Trophoblast cell (in vitro differentiated cells and primary cell): ENCODE results near the gene ACTL7B.

Source experiments
- DNase-seq, 2 donors: peaks; one replicate each; pipeline ENCODE4 v3.0.0-alpha.2; 2016
- H2AFZ ChIP-seq: 2 replicates; pipeline ENCODE4 v1.6.1; 2013; ENCODE audit warnings: low read length, moderate library complexity, mild to moderate bottlenecking; ENCODE audit not compliant: insufficient read depth, poor library complexity
- H2AK5ac ChIP-seq: 2 replicates; pipeline ENCODE4 v1.6.1; 2013; ENCODE audit warnings: mild to moderate bottlenecking, low read length
- H2BK120ac ChIP-seq: 2 replicates; pipeline ENCODE4 v1.6.1; 2013; ENCODE audit warnings: low read length, mild to moderate bottlenecking, moderate library complexity; ENCODE audit not compliant: insufficient read depth, poor library complexity
- H2BK12ac ChIP-seq: 2 replicates; pipeline ENCODE4 v1.6.1; 2013; ENCODE audit warnings: mild to moderate bottlenecking, low read length, moderate library complexity
- H2BK5ac ChIP-seq: 2 replicates; pipeline ENCODE4 v1.6.1; 2013; ENCODE audit warnings: low read length, low read depth, moderate library complexity, mild to moderate bottlenecking; ENCODE audit not compliant: poor library complexity
- H3K14ac ChIP-seq: 2 replicates; pipeline ENCODE4 v1.6.1; 2013; ENCODE audit warnings: mild to moderate bottlenecking, low read length
- H3K18ac ChIP-seq: 2 replicates; pipeline ENCODE4 v1.6.1; 2013; ENCODE audit warnings: mild to moderate bottlenecking, low read length
- H3K23ac ChIP-seq: 2 replicates; pipeline ENCODE4 v1.6.1; 2013; ENCODE audit warnings: low read length
- H3K27ac ChIP-seq: 2 replicates; pipeline ENCODE4 v1.5.1; 2013; ENCODE audit warnings: low read depth, mild to moderate bottlenecking, inconsistent platforms, low read length, moderate library complexity
- H3K27me3 ChIP-seq: 2 replicates; pipeline ENCODE4 v1.6.1; 2013; ENCODE audit warnings: inconsistent platforms, mild to moderate bottlenecking, low read length, moderate library complexity; ENCODE audit not compliant: insufficient read depth
- H3K36me3 ChIP-seq, 2 experiments: 1 replicate in 1 of 2; 2 replicates in 1 of 2; pipeline ENCODE4 v1.6.1; 2013; ENCODE audit warnings: low read length in 2 of 2, mild to moderate bottlenecking in 2 of 2, moderate library complexity in 1 of 2; ENCODE audit not compliant: insufficient read depth in 2 of 2, control insufficient read depth in 1 of 2
- H3K4ac ChIP-seq: 2 replicates; pipeline ENCODE4 v1.6.1; 2013; ENCODE audit warnings: low read depth, mild to moderate bottlenecking, low read length, moderate library complexity
- H3K4me1 ChIP-seq, 2 experiments: 1 replicate in 1 of 2; 2 replicates in 1 of 2; pipeline ENCODE4 v1.6.1; 2013; ENCODE audit warnings: low read length in 2 of 2, mild to moderate bottlenecking in 2 of 2, moderate library complexity in 1 of 2; ENCODE audit not compliant: insufficient read depth in 2 of 2, control insufficient read depth in 1 of 2
- H3K4me2 ChIP-seq: 2 replicates; pipeline ENCODE4 v1.6.1; 2013; ENCODE audit warnings: inconsistent platforms, mild to moderate bottlenecking, low read length, moderate library complexity
- H3K4me3 ChIP-seq: 2 replicates; pipeline ENCODE4 v1.5.1; 2013; ENCODE audit warnings: mild to moderate bottlenecking, low read depth, low read length, inconsistent platforms
- H3K79me1 ChIP-seq: one replicate; pipeline ENCODE4 v1.6.1; 2013; ENCODE audit warnings: low read length
- H3K79me2 ChIP-seq: 2 replicates; pipeline ENCODE4 v1.6.1; 2013; ENCODE audit warnings: low read length, mild to moderate bottlenecking; ENCODE audit not compliant: control insufficient read depth, insufficient read depth, poor library complexity
- H3K9ac ChIP-seq: 2 replicates; pipeline ENCODE4 v1.6.1; 2013; ENCODE audit warnings: mild to moderate bottlenecking, low read length
- H3K9me3 ChIP-seq: 2 replicates; pipeline ENCODE4 v1.6.1; 2013; ENCODE audit warnings: low read depth, mild to moderate bottlenecking, control low read depth, inconsistent platforms, low read length; ENCODE audit not compliant: insufficient read depth
- H4K12ac ChIP-seq: 2 replicates; pipeline ENCODE4 v1.6.1; 2013; ENCODE audit warnings: low read depth, mild to moderate bottlenecking, low read length, moderate library complexity
- H4K8ac ChIP-seq: 2 replicates; pipeline ENCODE4 v1.6.1; 2013; ENCODE audit warnings: low read depth, mild to moderate bottlenecking, low read length, moderate library complexity
- H4K91ac ChIP-seq: one replicate; pipeline ENCODE4 v1.6.1; 2013; ENCODE audit warnings: low read depth, mild to moderate bottlenecking, low read length, moderate library complexity
- WGBS: extraction: QIAGEN DNeasy Blood & Tissue Kit; methylation state at CpG from one replicate; pipeline ENCODE4 v1.1.7; 2013; ENCODE audit warnings: missing lambda C conversion rate; ENCODE audit not compliant: insufficient read length, insufficient coverage; ENCODE audit errors: extremely low coverage; 5-methylcytosine and 5-hydroxymethylcytosine counted together

The ACTL7B gene

GRCh38 chr9:108835831-108836230, 20.0 kb downstream of the ACTL7B start:
- H3K36me3 ChIP-seq: no peaks in the 10 kb centered on the region
- no peak overlapping the region for H2AFZ ChIP-seq
- H2BK12ac ChIP-seq: no peak overlapping the region
- H3K9me3 ChIP-seq: no peaks in the 10 kb centered on the region
- H3K14ac ChIP-seq: no peak overlapping the region
- H4K8ac ChIP-seq: no peak overlapping the region
- no peaks in the 10 kb centered on the region for H3K4me1 ChIP-seq
- peak; percentile 20 to 44 for DNase-seq
- H3K18ac ChIP-seq: no peak overlapping the region
- no peak overlapping the region for H2BK120ac ChIP-seq
- no peak overlapping the region for H3K4me3 ChIP-seq
- no peak overlapping the region for H3K27ac ChIP-seq
- H4K91ac ChIP-seq: no peak overlapping the region
- H2AK5ac ChIP-seq: no peak overlapping the region
- WGBS: no CpG with 5 or more reads among the region's 7 CpGs
- no peak overlapping the region for H3K4ac ChIP-seq
- no peak overlapping the region for H3K4me2 ChIP-seq
- no peaks in the 10 kb centered on the region for H3K27me3 ChIP-seq
- H3K79me1 ChIP-seq: no peaks in the 10 kb centered on the region
- no peak overlapping the region for H2BK5ac ChIP-seq
- no peak overlapping the region for H3K23ac ChIP-seq
- no peak overlapping the region for H3K9ac ChIP-seq
- H3K79me2 ChIP-seq: no peaks in the 10 kb centered on the region
- H4K12ac ChIP-seq: no peak overlapping the region

DNA sequence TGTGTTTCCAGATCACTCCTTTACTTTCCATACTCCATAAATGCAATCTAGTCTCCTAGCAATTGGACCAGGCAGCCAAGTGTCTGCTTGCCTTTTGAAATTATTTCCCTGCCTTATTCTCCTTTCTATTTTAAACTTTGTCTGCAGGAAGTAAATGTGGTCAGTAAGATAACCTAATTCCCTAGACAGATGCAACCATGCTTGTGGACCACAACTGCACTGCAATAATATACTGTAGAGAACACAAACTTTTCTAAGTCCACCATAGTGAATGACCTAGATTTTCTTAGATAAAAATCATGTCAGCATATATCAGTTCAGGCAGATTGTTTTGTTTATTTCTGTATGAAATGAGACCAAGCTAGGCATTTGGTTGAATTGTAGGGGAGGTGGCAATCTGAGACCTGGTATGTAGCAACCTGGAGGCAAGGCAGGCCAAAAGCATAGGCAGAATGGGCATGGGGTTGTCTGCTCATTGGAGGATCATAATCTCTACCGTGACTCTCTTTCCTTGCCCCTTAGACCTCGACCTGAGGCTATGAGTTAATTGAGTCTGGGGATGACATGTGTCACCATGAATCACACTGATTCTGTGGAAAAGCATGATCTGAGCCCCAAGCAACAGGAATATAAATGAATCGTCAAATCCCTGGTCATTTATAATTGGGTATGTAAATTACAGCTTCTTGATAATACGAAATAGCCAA, 20.7 kb downstream of the ACTL7B start:
- Histone ChIP-seq H3K27me3 (no peaks in the 10 kb centered on the region), H4K12ac (no peak overlapping the region), H3K9me3 (no peaks in the 10 kb centered on the region), H3K4me3 (no peak overlapping the region), H3K9ac (no peak overlapping the region), H2BK5ac (no peak overlapping the region), H4K91ac (no peak overlapping the region), H2AFZ (no peak overlapping the region), H3K23ac (no peak overlapping the region), H3K79me2 (no peaks in the 10 kb centered on the region), H3K27ac (no peak overlapping the region), H3K4ac (no peak overlapping the region), H3K36me3 (no peaks in the 10 kb centered on the region), H3K18ac (no peak overlapping the region), H3K4me1 (no peaks in the 10 kb centered on the region), H2BK120ac (no peak overlapping the region), H2AK5ac (no peak overlapping the region), H2BK12ac (no peak overlapping the region), H4K8ac (no peak overlapping the region), H3K14ac (no peak overlapping the region), H3K79me1 (no peaks in the 10 kb centered on the region), H3K4me2 (no peak overlapping the region)
- no peak for DNase-seq
- no CpG with 5 or more reads among the region's 4 CpGs for WGBS

DNA sequence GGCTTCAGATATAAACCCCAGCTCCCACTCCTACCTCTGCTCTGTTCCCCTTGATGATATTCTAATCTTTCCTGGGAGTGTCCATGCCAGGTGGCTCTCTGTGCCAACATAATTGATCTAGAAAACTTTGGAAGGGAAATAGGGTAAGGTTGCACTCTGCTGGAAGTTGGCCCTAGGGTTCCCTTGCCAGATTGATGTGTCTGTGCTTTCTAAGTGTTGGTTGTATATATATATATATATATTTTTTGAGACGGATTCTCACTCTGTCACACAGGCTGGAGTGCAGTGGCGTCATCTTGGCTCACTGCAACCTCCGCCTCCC, 23.6 kb downstream of the ACTL7B start:
- no peak for DNase-seq
- WGBS: no CpG with 5 or more reads among the region's 3 CpGs

GRCh38 chr9:108831496-108832178, 24.1 kb downstream of the ACTL7B start:
- Histone ChIP-seq H2BK12ac (no peak overlapping the region), H4K12ac (no peak overlapping the region), H3K36me3 (no peaks in the 10 kb centered on the region), H3K4me2 (no peak overlapping the region), H3K4ac (no peak overlapping the region), H3K4me1 (no peaks in the 10 kb centered on the region), H3K79me2 (no peaks in the 10 kb centered on the region), H3K18ac (no peak overlapping the region), H3K9me3 (no peaks in the 10 kb centered on the region), H3K4me3 (no peak overlapping the region), H3K23ac (no peak overlapping the region), H2AFZ (no peak overlapping the region), H2AK5ac (no peak overlapping the region), H3K27me3 (no peaks in the 10 kb centered on the region), H4K8ac (no peak overlapping the region), H3K14ac (no peak overlapping the region), H2BK5ac (no peak overlapping the region), H3K27ac (no peak overlapping the region), H3K79me1 (no peaks in the 10 kb centered on the region), H4K91ac (no peak overlapping the region), H3K9ac (no peak overlapping the region), H2BK120ac (no peak overlapping the region)
- DNase-seq: no peak
- no CpG with 5 or more reads among the region's 1 CpG for WGBS

More for the DNA sequence above, 23.6 kb downstream of the ACTL7B start:
- H2BK5ac ChIP-seq: no peak overlapping the region
- H2BK120ac ChIP-seq: no peak overlapping the region
- no peak overlapping the region for H3K9ac ChIP-seq
- no peak overlapping the region for H3K27ac ChIP-seq
- no peak overlapping the region for H3K18ac ChIP-seq
- H3K14ac ChIP-seq: no peak overlapping the region
- no peaks in the 10 kb centered on the region for H3K4me1 ChIP-seq
- H3K4me3 ChIP-seq: no peak overlapping the region
- no peaks in the 10 kb centered on the region for H3K79me2 ChIP-seq
- no peaks in the 10 kb centered on the region for H3K9me3 ChIP-seq
- H4K12ac ChIP-seq: no peak overlapping the region
- no peak overlapping the region for H3K4me2 ChIP-seq
- no peak overlapping the region for H2AFZ ChIP-seq
- H4K8ac ChIP-seq: no peak overlapping the region
- no peak overlapping the region for H2BK12ac ChIP-seq
- H3K23ac ChIP-seq: no peak overlapping the region
- H3K4ac ChIP-seq: no peak overlapping the region
- no peaks in the 10 kb centered on the region for H3K36me3 ChIP-seq
- no peaks in the 10 kb centered on the region for H3K27me3 ChIP-seq
- H3K79me1 ChIP-seq: no peaks in the 10 kb centered on the region
- H2AK5ac ChIP-seq: no peak overlapping the region
- H4K91ac ChIP-seq: no peak overlapping the region
